ENCODE results near the gene ARTN. TPM values are rescaled to one million over a fixed set of nuclear protein-coding genes. Genes with fewer than 3 reads are reported as not detected.

The ARTN gene
- total and polyA plus RNA-seq, 9 of the 15 experiments (the other 6 are each of a cell fraction or from before 2014, with no cell fraction given) = 0.06 to 0.38 TPM; not detected in 7

GRCh38 chr1:43975249-43975961, 41.8 kb downstream of the ARTN start (continued):
- TF ChIP-seq ZNF121 (CRISPR knock-in tag; conservative IDR thresholded peaks at IDR 0.05) (no peak), XRCC4 (IDR thresholded peaks at IDR 0.05; ENCODE audit: extremely low read depth, insufficient read depth, insufficient read length) (no peak), ATF6 (CRISPR knock-in tag; IDR thresholded peaks at IDR 0.05) (0 out of 2 replicates have a peak, but pooled peaks have one; percentile 1), CUX1 (CRISPR knock-in tag; IDR thresholded peaks at IDR 0.05) (no peak), BRF1 (IDR thresholded peaks at IDR 0.05; ENCODE audit: borderline replicate concordance, extremely low read depth, insufficient read length) (no peak), SRSF3 (IDR thresholded peaks at IDR 0.05; ENCODE audit: insufficient read depth, low read length) (no peak), NCOA4 (IDR thresholded peaks at IDR 0.05; ENCODE audit: partially characterized antibody) (no peak)

All from K562 (cell line).